ENCODE measurements around the gene RPH3AL.

Gene RPH3AL

DNA sequence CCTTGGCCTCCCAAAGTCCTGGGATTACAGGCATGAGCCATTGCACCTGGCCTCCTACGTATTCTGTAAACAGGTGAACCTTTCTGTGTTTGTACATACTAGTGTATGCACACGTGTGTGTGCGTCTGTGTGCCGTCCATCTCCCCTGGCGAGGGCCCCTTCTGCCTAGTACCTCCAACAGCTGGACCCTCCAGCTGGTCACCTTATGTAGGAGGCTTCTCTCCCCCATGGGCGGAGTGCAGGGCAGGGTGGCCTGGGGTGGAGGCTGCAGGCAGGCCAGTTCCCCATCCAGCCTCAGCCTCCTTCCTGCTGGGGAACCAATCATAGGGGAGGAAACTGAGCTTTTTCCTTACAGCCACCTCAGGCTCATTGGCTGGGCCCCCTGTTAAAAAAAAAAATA is 146.8 kb downstream of the RPH3AL start:
- H3K36me3 ChIP-seq (ENCODE audit: control insufficient read depth in 2 of 2, insufficient read depth in 1 of 2, low read length in 2 of 2), result no peaks in the 10 kb centered on the region
- ChIA-PET CTCF (interaction anchor here (0.5 to 0.7 kb wide), 5 partner anchors 8 to 496 kb away, joined by 3 to 4 read pairs (median 3); no protein-coding TSS in a partner anchor), POLR2A (interaction anchor here (0.7 kb wide), 1 partner anchor 20 kb away, joined by 3 read pairs; no protein-coding TSS in a partner anchor)
- H3K9me3 ChIP-seq (ENCODE audit: control insufficient read depth, insufficient read depth, low read depth, low read length), result no peaks in the 10 kb centered on the region
- TF ChIP-seq, protein P1, sequence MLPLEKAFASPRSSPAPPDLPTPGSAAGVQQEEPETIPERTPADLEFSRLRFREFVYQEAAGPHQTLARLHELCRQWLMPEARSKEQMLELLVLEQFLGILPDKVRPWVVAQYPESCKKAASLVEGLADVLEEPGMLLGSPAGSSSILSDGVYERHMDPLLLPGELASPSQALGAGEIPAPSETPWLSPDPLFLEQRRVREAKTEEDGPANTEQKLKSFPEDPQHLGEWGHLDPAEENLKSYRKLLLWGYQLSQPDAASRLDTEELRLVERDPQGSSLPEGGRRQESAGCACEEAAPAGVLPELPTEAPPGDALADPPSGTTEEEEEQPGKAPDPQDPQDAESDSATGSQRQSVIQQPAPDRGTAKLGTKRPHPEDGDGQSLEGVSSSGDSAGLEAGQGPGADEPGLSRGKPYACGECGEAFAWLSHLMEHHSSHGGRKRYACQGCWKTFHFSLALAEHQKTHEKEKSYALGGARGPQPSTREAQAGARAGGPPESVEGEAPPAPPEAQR (tag by site-specific recombination; IDR thresholded peaks at IDR 0.05), result no peak
- no peak for TF ChIP-seq GLI4 (tag by site-specific recombination; IDR thresholded peaks at IDR 0.05)
- no peak for TF ChIP-seq ZBTB48 (tag by site-specific recombination; IDR thresholded peaks at IDR 0.05)
- TF ChIP-seq, protein P2, sequence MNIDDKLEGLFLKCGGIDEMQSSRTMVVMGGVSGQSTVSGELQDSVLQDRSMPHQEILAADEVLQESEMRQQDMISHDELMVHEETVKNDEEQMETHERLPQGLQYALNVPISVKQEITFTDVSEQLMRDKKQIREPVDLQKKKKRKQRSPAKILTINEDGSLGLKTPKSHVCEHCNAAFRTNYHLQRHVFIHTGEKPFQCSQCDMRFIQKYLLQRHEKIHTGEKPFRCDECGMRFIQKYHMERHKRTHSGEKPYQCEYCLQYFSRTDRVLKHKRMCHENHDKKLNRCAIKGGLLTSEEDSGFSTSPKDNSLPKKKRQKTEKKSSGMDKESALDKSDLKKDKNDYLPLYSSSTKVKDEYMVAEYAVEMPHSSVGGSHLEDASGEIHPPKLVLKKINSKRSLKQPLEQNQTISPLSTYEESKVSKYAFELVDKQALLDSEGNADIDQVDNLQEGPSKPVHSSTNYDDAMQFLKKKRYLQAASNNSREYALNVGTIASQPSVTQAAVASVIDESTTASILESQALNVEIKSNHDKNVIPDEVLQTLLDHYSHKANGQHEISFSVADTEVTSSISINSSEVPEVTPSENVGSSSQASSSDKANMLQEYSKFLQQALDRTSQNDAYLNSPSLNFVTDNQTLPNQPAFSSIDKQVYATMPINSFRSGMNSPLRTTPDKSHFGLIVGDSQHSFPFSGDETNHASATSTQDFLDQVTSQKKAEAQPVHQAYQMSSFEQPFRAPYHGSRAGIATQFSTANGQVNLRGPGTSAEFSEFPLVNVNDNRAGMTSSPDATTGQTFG (tag by site-specific recombination; IDR thresholded peaks at IDR 0.05; ENCODE audit: borderline replicate concordance), result no peak
- no peak for TF ChIP-seq MEIS1 (CRISPR knock-in tag; IDR thresholded peaks at IDR 0.05; ENCODE audit: borderline replicate concordance)
- no peak for TF ChIP-seq ZNF248 (tag by site-specific recombination; IDR thresholded peaks at IDR 0.05)
- TF ChIP-seq ZNF2 (tag by site-specific recombination; IDR thresholded peaks at IDR 0.05), result no peak
- no peak for TF ChIP-seq ZNF121 (tag by site-specific recombination; IDR thresholded peaks at IDR 0.05)
- TF ChIP-seq ZNF174 (tag by site-specific recombination; IDR thresholded peaks at IDR 0.05), result no peak
- no peak for TF ChIP-seq ZNF140 (tag by site-specific recombination; IDR thresholded peaks at IDR 0.05)
- TF ChIP-seq, protein P3, sequence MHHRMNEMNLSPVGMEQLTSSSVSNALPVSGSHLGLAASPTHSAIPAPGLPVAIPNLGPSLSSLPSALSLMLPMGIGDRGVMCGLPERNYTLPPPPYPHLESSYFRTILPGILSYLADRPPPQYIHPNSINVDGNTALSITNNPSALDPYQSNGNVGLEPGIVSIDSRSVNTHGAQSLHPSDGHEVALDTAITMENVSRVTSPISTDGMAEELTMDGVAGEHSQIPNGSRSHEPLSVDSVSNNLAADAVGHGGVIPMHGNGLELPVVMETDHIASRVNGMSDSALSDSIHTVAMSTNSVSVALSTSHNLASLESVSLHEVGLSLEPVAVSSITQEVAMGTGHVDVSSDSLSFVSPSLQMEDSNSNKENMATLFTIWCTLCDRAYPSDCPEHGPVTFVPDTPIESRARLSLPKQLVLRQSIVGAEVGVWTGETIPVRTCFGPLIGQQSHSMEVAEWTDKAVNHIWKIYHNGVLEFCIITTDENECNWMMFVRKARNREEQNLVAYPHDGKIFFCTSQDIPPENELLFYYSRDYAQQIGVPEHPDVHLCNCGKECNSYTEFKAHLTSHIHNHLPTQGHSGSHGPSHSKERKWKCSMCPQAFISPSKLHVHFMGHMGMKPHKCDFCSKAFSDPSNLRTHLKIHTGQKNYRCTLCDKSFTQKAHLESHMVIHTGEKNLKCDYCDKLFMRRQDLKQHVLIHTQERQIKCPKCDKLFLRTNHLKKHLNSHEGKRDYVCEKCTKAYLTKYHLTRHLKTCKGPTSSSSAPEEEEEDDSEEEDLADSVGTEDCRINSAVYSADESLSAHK (tag by site-specific recombination; IDR thresholded peaks at IDR 0.05), result no peak
- TF ChIP-seq, protein P4, sequence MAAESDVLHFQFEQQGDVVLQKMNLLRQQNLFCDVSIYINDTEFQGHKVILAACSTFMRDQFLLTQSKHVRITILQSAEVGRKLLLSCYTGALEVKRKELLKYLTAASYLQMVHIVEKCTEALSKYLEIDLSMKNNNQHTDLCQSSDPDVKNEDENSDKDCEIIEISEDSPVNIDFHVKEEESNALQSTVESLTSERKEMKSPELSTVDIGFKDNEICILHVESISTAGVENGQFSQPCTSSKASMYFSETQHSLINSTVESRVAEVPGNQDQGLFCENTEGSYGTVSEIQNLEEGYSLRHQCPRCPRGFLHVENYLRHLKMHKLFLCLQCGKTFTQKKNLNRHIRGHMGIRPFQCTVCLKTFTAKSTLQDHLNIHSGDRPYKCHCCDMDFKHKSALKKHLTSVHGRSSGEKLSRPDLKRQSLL (tag by site-specific recombination; IDR thresholded peaks at IDR 0.05), result no peak
- no peak for TF ChIP-seq ZNF529 (tag by site-specific recombination; IDR thresholded peaks at IDR 0.05; ENCODE audit: insufficient replicate concordance)
- TF ChIP-seq, protein P5, sequence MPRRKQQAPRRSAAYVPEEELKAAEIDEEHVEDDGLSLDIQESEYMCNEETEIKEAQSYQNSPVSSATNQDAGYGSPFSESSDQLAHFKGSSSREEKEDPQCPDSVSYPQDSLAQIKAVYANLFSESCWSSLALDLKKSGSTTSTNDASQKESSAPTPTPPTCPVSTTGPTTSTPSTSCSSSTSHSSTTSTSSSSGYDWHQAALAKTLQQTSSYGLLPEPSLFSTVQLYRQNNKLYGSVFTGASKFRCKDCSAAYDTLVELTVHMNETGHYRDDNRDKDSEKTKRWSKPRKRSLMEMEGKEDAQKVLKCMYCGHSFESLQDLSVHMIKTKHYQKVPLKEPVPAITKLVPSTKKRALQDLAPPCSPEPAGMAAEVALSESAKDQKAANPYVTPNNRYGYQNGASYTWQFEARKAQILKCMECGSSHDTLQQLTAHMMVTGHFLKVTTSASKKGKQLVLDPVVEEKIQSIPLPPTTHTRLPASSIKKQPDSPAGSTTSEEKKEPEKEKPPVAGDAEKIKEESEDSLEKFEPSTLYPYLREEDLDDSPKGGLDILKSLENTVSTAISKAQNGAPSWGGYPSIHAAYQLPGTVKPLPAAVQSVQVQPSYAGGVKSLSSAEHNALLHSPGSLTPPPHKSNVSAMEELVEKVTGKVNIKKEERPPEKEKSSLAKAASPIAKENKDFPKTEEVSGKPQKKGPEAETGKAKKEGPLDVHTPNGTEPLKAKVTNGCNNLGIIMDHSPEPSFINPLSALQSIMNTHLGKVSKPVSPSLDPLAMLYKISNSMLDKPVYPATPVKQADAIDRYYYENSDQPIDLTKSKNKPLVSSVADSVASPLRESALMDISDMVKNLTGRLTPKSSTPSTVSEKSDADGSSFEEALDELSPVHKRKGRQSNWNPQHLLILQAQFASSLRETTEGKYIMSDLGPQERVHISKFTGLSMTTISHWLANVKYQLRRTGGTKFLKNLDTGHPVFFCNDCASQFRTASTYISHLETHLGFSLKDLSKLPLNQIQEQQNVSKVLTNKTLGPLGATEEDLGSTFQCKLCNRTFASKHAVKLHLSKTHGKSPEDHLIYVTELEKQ (tag by site-specific recombination; IDR thresholded peaks at IDR 0.05; ENCODE audit: borderline replicate concordance), result no peak
- TF ChIP-seq, protein P6, sequence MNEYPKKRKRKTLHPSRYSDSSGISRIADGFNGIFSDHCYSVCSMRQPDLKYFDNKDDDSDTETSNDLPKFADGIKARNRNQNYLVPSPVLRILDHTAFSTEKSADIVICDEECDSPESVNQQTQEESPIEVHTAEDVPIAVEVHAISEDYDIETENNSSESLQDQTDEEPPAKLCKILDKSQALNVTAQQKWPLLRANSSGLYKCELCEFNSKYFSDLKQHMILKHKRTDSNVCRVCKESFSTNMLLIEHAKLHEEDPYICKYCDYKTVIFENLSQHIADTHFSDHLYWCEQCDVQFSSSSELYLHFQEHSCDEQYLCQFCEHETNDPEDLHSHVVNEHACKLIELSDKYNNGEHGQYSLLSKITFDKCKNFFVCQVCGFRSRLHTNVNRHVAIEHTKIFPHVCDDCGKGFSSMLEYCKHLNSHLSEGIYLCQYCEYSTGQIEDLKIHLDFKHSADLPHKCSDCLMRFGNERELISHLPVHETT (tag by site-specific recombination; IDR thresholded peaks at IDR 0.05), result no peak
- TF ChIP-seq ZBTB17 (tag by site-specific recombination; IDR thresholded peaks at IDR 0.05), result no peak
- TF ChIP-seq, protein P7, sequence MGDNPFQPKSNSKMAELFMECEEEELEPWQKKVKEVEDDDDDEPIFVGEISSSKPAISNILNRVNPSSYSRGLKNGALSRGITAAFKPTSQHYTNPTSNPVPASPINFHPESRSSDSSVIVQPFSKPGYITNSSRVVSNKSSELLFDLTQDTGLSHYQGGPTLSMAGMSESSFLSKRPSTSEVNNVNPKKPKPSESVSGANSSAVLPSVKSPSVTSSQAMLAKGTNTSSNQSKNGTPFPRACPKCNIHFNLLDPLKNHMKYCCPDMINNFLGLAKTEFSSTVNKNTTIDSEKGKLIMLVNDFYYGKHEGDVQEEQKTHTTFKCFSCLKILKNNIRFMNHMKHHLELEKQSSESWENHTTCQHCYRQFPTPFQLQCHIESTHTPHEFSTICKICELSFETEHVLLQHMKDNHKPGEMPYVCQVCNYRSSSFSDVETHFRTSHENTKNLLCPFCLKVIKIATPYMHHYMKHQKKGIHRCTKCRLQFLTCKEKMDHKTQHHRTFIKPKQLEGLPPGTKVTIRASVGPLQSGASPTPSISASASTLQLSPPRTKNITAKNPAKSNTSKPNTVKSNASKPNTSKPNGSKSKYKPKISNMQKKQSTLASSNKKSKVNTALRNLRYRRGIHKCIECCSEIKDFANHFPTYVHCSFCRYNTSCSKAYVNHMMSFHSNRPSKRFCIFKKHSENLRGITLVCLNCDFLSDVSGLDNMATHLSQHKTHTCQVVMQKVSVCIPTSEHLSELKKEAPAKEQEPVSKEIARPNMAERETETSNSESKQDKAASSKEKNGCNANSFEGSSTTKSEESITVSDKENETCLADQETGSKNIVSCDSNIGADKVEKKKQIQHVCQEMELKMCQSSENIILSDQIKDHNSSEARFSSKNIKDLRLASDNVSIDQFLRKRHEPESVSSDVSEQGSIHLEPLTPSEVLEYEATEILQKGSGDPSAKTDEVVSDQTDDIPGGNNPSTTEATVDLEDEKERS (tag by site-specific recombination; IDR thresholded peaks at IDR 0.05), result no peak
- TF ChIP-seq ZNF184 (tag by site-specific recombination; IDR thresholded peaks at IDR 0.05), result no peak
- TF ChIP-seq ZNF311 (tag by site-specific recombination; IDR thresholded peaks at IDR 0.05; ENCODE audit: borderline replicate concordance), result no peak
- TF ChIP-seq ZNF433 (tag by site-specific recombination; IDR thresholded peaks at IDR 0.05; ENCODE audit: low read depth), result no peak
- no peak overlapping the region for H3K4me3 ChIP-seq (ENCODE audit: low read depth, low read length)
- H3K27ac ChIP-seq (ENCODE audit: extremely low read depth, low read depth, low read length), result no peak overlapping the region
- no peaks in the 10 kb centered on the region for H3K4me1 ChIP-seq (ENCODE audit: control insufficient read depth, insufficient read depth, low read length)
